Smooth muscle cell of the umbilical artery (primary cell): ENCODE data around the gene DSC1. TPM values are rescaled to one million over a fixed set of nuclear protein-coding genes. Genes with fewer than 3 reads are reported as not detected.

Source experiments
- total RNA-seq: library from RNA; depleted of rRNA; stranded (reverse); fragments of >200 nt; gene quantifications from 2 replicates; pipeline ENCODE4 v1.2.3, GENCODE V29; 2014

DSC1 gene, protein sequence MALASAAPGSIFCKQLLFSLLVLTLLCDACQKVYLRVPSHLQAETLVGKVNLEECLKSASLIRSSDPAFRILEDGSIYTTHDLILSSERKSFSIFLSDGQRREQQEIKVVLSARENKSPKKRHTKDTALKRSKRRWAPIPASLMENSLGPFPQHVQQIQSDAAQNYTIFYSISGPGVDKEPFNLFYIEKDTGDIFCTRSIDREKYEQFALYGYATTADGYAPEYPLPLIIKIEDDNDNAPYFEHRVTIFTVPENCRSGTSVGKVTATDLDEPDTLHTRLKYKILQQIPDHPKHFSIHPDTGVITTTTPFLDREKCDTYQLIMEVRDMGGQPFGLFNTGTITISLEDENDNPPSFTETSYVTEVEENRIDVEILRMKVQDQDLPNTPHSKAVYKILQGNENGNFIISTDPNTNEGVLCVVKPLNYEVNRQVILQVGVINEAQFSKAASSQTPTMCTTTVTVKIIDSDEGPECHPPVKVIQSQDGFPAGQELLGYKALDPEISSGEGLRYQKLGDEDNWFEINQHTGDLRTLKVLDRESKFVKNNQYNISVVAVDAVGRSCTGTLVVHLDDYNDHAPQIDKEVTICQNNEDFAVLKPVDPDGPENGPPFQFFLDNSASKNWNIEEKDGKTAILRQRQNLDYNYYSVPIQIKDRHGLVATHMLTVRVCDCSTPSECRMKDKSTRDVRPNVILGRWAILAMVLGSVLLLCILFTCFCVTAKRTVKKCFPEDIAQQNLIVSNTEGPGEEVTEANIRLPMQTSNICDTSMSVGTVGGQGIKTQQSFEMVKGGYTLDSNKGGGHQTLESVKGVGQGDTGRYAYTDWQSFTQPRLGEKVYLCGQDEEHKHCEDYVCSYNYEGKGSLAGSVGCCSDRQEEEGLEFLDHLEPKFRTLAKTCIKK
- 0.05 and 0.30 TPM in 2 replicates for total RNA-seq

DNA sequence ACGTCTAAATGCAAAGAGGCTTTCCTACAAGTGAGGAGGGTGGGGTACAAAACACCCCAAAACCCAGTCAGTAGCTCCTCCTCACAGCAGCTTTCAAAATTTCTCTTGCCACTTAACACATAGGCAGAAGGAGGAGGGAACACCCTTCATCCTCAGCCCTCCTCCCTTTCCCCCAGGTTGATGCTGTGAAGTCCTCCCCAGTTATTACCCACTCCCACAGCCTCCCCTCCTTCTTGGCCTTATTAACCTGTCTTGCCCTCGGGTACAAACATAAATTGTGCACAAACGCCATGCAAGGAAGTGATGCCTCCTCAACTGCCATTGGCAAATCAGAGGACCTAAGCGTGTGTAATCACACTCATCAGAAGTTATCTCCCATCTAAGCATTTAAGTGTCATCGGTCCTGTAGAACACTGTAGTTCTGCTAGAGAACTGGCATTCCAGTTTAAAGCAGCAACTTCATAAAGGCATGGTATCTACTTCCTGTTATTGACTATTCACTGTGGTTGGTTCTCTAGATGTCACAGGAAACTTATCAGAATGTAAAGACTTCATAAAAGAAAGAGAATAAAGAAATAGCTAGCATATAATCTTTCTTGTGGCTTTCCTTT is at the start of gene DSC1:
DSC1 (minus strand) TSS at position 32 of the 611 bp plus-strand sequence. CDS start 262 bp downstream, outside the sequence.

DNA sequence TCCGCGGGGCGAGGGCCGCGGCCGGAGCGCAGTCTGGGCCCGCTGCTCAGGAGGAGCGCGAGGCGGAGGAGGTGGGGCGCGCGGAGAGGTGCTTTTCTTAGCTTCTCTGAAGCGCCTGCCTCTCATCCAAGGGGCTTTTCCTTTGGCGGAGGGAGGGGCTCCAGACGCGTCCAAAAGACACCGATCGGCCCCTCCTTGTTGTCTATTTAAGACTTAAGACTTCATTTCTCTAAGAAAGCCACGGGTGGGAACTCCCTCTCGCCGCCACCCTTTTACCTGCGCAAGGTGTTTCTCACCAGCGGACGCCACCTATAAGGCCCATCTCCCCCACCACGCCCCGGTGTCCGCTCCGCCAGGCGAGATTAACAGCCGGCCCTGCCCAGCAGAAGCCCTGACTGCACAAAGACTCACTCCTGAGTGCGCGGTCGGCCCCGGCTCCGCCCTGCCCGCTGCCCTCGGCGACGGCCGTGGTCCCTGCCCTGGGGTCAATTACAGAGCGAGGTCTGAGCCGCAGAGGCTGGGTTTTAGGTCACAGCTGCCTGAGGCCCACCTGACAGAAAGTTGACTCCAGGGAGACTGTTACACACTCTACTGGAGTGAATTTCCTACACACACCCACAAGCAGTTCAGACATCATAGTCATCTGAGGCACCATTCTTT is 60.5 kb downstream of the DSC1 start, which contains the start of gene DSC2:
DSC2 (minus strand) TSS at position 397 of the 660 bp plus-strand sequence. CDS start 450 bp downstream, outside the sequence.

Other genes starting within 250 kb of the DSC1 start
- 29.1 and 31.7 TPM in 2 replicates for gene DSC3, start 120.1 kb downstream of the DSC1 start, total RNA-seq
- gene DSC2, start 60.4 kb downstream of the DSC1 start, total RNA-seq = 2.8 and 3.3 TPM in 2 replicates
- not detected in 2 replicates for gene DSG1, start 155.3 kb upstream of the DSC1 start, total RNA-seq
- gene DSG4, start 213.9 kb upstream of the DSC1 start, total RNA-seq = not detected in 2 replicates